Cardiac muscle cell (in vitro differentiated cells and primary cell): ENCODE data around the gene SUCLG2. TPM values are rescaled to one million over a fixed set of nuclear protein-coding genes. Genes with fewer than 3 reads are reported as not detected.
A peak's percentile ranks its signal among the peaks of the same experiment; 100 is the strongest.

ENCODE experiments used
- DNase-seq, 2 donors: peaks; one replicate each; pipeline versions ENCODE4 v3.0.0 to v3.0.0-alpha.2; 2010 to 2017; ENCODE audit warnings: low read depth in 1 of 2, low spot score in 1 of 2
- H3K27ac ChIP-seq: fragments of 200-600 bp; sonication (generic); 2 replicates; pipeline ENCODE4 v1.5.1; 2016
- H3K27me3 ChIP-seq: fragments of 200-600 bp; sonication (generic); 2 replicates; pipeline ENCODE4 v1.6.0; 2016; ENCODE audit warnings: control low read depth
- H3K36me3 ChIP-seq: fragments of 200-600 bp; sonication (generic); 2 replicates; pipeline ENCODE4 v1.5.1; 2016; ENCODE audit warnings: control low read depth
- H3K4me1 ChIP-seq: fragments of 200-600 bp; sonication (generic); 2 replicates; pipeline ENCODE4 v1.8.1; 2017; ENCODE audit warnings: low read depth, mild to moderate bottlenecking, mixed run types
- H3K4me3 ChIP-seq: fragments of 200-600 bp; sonication (generic); 2 replicates; pipeline ENCODE4 v1.5.1; 2016; ENCODE audit warnings: mild to moderate bottlenecking
- H3K9me3 ChIP-seq: fragments of 200-600 bp; sonication (generic); 2 replicates; pipeline ENCODE4 v1.5.1; 2017; ENCODE audit warnings: low read depth, mild to moderate bottlenecking, control low read depth
- polyA plus RNA-seq: library from polyadenylated mRNA; unstranded; fragments of >200 nt; fragmentation: Nextera tagmentation; extraction: Ambion mirVana; gene quantifications from 2 replicates; pipeline ENCODE4 v1.2.1, GENCODE V29; 2016
- total RNA-seq: library from RNA; depleted of rRNA; stranded (reverse); fragments of >200 nt; gene quantifications from 2 replicates; pipeline ENCODE4 v1.2.3, GENCODE V29; 2016
- TF ChIP-seq, protein P1 (sequence below): IDR thresholded peaks from 2 replicates; pipeline ENCODE4 v1.5.1; 2012; ENCODE audit warnings: low read depth, mild to moderate bottlenecking, low read length

The SUCLG2 gene
- total and polyA plus RNA-seq, 2 experiments from 2014 or later, result 38.4 to 39.0 TPM

GRCh38 chr3:67384760-67385397, 269.5 kb downstream of the SUCLG2 start:
- peak; percentile 72 to 73 for DNase-seq
- no peaks in the 10 kb centered on the region for H3K9me3 ChIP-seq
- H3K4me3 ChIP-seq, result no peak overlapping the region
- peaks cover 19% of the 10 kb centered on the region for H3K4me1 ChIP-seq
- H3K36me3 ChIP-seq, result no peaks in the 10 kb centered on the region
- TF ChIP-seq, protein P1, sequence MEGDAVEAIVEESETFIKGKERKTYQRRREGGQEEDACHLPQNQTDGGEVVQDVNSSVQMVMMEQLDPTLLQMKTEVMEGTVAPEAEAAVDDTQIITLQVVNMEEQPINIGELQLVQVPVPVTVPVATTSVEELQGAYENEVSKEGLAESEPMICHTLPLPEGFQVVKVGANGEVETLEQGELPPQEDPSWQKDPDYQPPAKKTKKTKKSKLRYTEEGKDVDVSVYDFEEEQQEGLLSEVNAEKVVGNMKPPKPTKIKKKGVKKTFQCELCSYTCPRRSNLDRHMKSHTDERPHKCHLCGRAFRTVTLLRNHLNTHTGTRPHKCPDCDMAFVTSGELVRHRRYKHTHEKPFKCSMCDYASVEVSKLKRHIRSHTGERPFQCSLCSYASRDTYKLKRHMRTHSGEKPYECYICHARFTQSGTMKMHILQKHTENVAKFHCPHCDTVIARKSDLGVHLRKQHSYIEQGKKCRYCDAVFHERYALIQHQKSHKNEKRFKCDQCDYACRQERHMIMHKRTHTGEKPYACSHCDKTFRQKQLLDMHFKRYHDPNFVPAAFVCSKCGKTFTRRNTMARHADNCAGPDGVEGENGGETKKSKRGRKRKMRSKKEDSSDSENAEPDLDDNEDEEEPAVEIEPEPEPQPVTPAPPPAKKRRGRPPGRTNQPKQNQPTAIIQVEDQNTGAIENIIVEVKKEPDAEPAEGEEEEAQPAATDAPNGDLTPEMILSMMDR, result peak; percentile 78
- H3K27ac ChIP-seq, result no peak overlapping the region
- no peaks in the 10 kb centered on the region for H3K27me3 ChIP-seq

GRCh38 chr3:67384016-67384415, 270.4 kb downstream of the SUCLG2 start:
- TF ChIP-seq, protein P1, result no peak
- H3K36me3 ChIP-seq, result no peaks in the 10 kb centered on the region
- no peaks in the 10 kb centered on the region for H3K27me3 ChIP-seq
- H3K9me3 ChIP-seq, result no peaks in the 10 kb centered on the region
- no peak for DNase-seq
- no peak overlapping the region for H3K27ac ChIP-seq
- no peak overlapping the region for H3K4me3 ChIP-seq
- peaks cover 19% of the 10 kb centered on the region for H3K4me1 ChIP-seq

DNA sequence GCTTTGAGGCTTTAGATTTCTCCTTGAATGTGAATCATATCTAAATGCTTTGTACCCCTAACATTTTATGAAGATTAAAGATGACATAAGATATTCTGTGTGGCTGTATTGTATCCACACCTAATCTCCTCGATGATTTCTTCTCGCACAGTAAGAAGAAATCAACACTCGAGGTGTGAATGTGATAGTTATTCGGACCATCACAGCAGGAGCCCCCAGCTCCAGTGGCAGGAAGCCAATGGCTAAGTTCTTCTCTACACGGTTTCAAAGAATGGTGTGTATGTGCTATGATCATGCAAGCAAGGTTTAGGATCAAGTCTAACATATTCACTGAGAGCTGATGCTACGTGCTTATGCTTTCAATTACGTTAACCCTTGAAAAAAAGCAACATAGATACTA, 271.0 kb downstream of the SUCLG2 start:
- H3K27ac ChIP-seq, result no peak overlapping the region
- peaks cover 19% of the 10 kb centered on the region for H3K4me1 ChIP-seq
- TF ChIP-seq, protein P1, result no peak
- no peaks in the 10 kb centered on the region for H3K36me3 ChIP-seq
- H3K27me3 ChIP-seq, result no peaks in the 10 kb centered on the region
- no peak for DNase-seq
- no peaks in the 10 kb centered on the region for H3K9me3 ChIP-seq
- no peak overlapping the region for H3K4me3 ChIP-seq

- no peak overlapping the region for H3K4me3 ChIP-seq
- H3K4me1 ChIP-seq, result peaks cover 19% of the 10 kb centered on the region
- TF ChIP-seq, protein P1, result no peak
- no peak overlapping the region for H3K27ac ChIP-seq
- no peaks in the 10 kb centered on the region for H3K27me3 ChIP-seq
- no peaks in the 10 kb centered on the region for H3K9me3 ChIP-seq
- H3K36me3 ChIP-seq, result no peaks in the 10 kb centered on the region
- peak in 1 of 2 donors; percentile 36 for DNase-seq
These were observed 271.9 kb downstream of the SUCLG2 start for GRCh38 chr3:67382536-67382935.

- no peaks in the 10 kb centered on the region for H3K27me3 ChIP-seq
- H3K36me3 ChIP-seq, result no peaks in the 10 kb centered on the region
- no peak overlapping the region for H3K4me3 ChIP-seq
- TF ChIP-seq, protein P1, result peak; percentile 66
- H3K9me3 ChIP-seq, result no peaks in the 10 kb centered on the region
- peak; percentile 53 to 54 for DNase-seq
- H3K4me1 ChIP-seq, result peaks cover 19% of the 10 kb centered on the region
- no peak overlapping the region for H3K27ac ChIP-seq
These were observed 272.6 kb downstream of the SUCLG2 start for GRCh38 chr3:67381667-67382272.
